IMR-90 (cell line): Measurements from ENCODE around the gene SYCP1. TPM values are rescaled to one million over a fixed set of nuclear protein-coding genes. Genes with fewer than 3 reads are reported as not detected.

Experiments used
- ATAC-seq: fragments of 200-7000 bp; cut with Tn5 transposase; 2 replicates; pipeline ENCODE4 v1.9.1; 2020; ENCODE audit warnings: low read depth, mild to moderate bottlenecking, moderate library complexity
- BruUV-seq: library from RNA; stranded (reverse); fragments of 400-500 nt; replicated peaks from 2 replicates; lab custom pipeline; 2021; lab: Mats Ljungman, UMichigan
- CTCF ChIA-PET: fragments of 300-600 bp; formaldehyde crosslinking; extraction: SDS; loops from one replicate; lab custom pipeline; 2021; ENCODE audit warnings: antibody characterized with exemption; lab: Yijun Ruan, JAX
- POLR2A ChIA-PET: fragments of 300-600 bp; sonication (Branson Sonifier 250); formaldehyde crosslinking; loops from one replicate; lab custom pipeline; 2022; ENCODE audit warnings: antibody characterized with exemption; ENCODE audit not compliant: unreplicated experiment; lab: Charles Lee
- DNase-seq: peaks from one replicate; pipeline ENCODE4 v3.0.0; 2013
- H2AFZ ChIP-seq: replicated peaks from 2 replicates; pipeline ENCODE3; 2013; ENCODE audit warnings: low read length, mild to moderate bottlenecking; ENCODE audit not compliant: poor library complexity
- H2AK5ac ChIP-seq: 2 replicates; pipeline ENCODE4 v1.6.1; 2013; ENCODE audit warnings: low read depth, low read length, inconsistent platforms
- H2AK9ac ChIP-seq: replicated peaks from 2 replicates; pipeline ENCODE3; 2013; ENCODE audit warnings: mild to moderate bottlenecking, low read depth, low read length, moderate library complexity; ENCODE audit not compliant: poor library complexity
- H2BK120ac ChIP-seq: 2 replicates; pipeline ENCODE4 v1.6.1; 2013; ENCODE audit warnings: low read depth, low read length, inconsistent platforms
- H2BK15ac ChIP-seq: 3 replicates; pipeline ENCODE4 v1.6.1; 2013; ENCODE audit warnings: low read depth, low read length, inconsistent platforms
- H2BK20ac ChIP-seq: 2 replicates; pipeline ENCODE4 v1.6.1; 2013; ENCODE audit warnings: low read depth, mild to moderate bottlenecking, inconsistent platforms, low read length, moderate library complexity
- H2BK5ac ChIP-seq: 2 replicates; pipeline ENCODE4 v1.6.1; 2013; ENCODE audit warnings: mild to moderate bottlenecking, low read depth, low read length, inconsistent platforms; ENCODE audit not compliant: poor library complexity, severe bottlenecking
- H3K14ac ChIP-seq: replicated peaks from 2 replicates; pipeline ENCODE4 v1.6.1; 2013; ENCODE audit warnings: low read depth, low read length, inconsistent platforms
- H3K18ac ChIP-seq: 2 replicates; pipeline ENCODE4 v1.6.1; 2013; ENCODE audit warnings: low read depth, low read length, control low read depth
- H3K23ac ChIP-seq: 2 replicates; pipeline ENCODE4 v1.6.1; 2013; ENCODE audit warnings: low read depth, low read length, inconsistent platforms
- H3K27ac ChIP-seq: 2 replicates; pipeline ENCODE4 v1.5.1; 2013; ENCODE audit warnings: mild to moderate bottlenecking, control low read depth, low read length; ENCODE audit not compliant: insufficient read depth
- H3K27me3 ChIP-seq: 2 replicates; pipeline ENCODE4 v1.6.1; 2013; ENCODE audit warnings: low read length; ENCODE audit not compliant: control insufficient read depth, insufficient read depth
- H3K36me3 ChIP-seq: 2 replicates; pipeline ENCODE4 v1.6.1; 2013; ENCODE audit warnings: low read length, mixed read lengths; ENCODE audit not compliant: control insufficient read depth, insufficient read depth
- H3K4ac ChIP-seq: 2 replicates; pipeline ENCODE4 v1.6.1; 2013; ENCODE audit warnings: low read depth, low read length, inconsistent platforms
- H3K4me1 ChIP-seq: 2 replicates; pipeline ENCODE4 v1.6.1; 2013; ENCODE audit warnings: low read length, mixed read lengths; ENCODE audit not compliant: control insufficient read depth, insufficient read depth
- H3K4me2 ChIP-seq: 2 replicates; pipeline ENCODE4 v1.6.1; 2013; ENCODE audit warnings: low read depth, mild to moderate bottlenecking, control low read depth, low read length, moderate library complexity
- H3K4me3 ChIP-seq: 2 replicates; pipeline ENCODE4 v1.5.1; 2013; ENCODE audit warnings: low read depth, mild to moderate bottlenecking, control low read depth, low read length, moderate library complexity; ENCODE audit not compliant: insufficient read depth
- H3K56ac ChIP-seq: 2 replicates; pipeline ENCODE4 v1.6.1; 2013; ENCODE audit warnings: low read length, inconsistent platforms; ENCODE audit not compliant: insufficient read depth; ENCODE audit errors: extremely low read depth
- H3K79me1 ChIP-seq, 2 experiments: 2 replicates each; pipeline ENCODE4 v1.6.1; 2013; ENCODE audit warnings: low read length in 2 of 2, inconsistent platforms in 1 of 2, low read depth in 1 of 2
- H3K9ac ChIP-seq: 2 replicates; pipeline ENCODE4 v1.6.1; 2013; ENCODE audit warnings: low read depth, low read length, control low read depth
- H3K9me1 ChIP-seq: 2 replicates; pipeline ENCODE4 v1.6.1; 2013; ENCODE audit warnings: low read length, inconsistent platforms; ENCODE audit not compliant: insufficient read depth
- H3K9me3 ChIP-seq: 2 replicates; pipeline ENCODE4 v1.6.1; 2013; ENCODE audit warnings: low read length; ENCODE audit not compliant: control insufficient read depth, insufficient read depth
- H4K20me1 ChIP-seq: 2 replicates; pipeline ENCODE4 v1.6.1; 2013; ENCODE audit warnings: low read length, inconsistent platforms; ENCODE audit not compliant: insufficient read depth
- H4K5ac ChIP-seq: 2 replicates; pipeline ENCODE4 v1.6.1; 2013; ENCODE audit warnings: mild to moderate bottlenecking, low read depth, low read length, control low read depth
- H4K8ac ChIP-seq, 2 experiments: 2 replicates each; pipeline ENCODE4 v1.6.1; 2013; ENCODE audit warnings: low read depth in 2 of 2, low read length in 2 of 2, control low read depth in 1 of 2, inconsistent platforms in 1 of 2
- H4K91ac ChIP-seq: 2 replicates; pipeline ENCODE4 v1.6.1; 2013; ENCODE audit warnings: low read depth, low read length, inconsistent platforms; ENCODE audit not compliant: insufficient read depth
- CHD1 ChIP-seq: IDR thresholded peaks from 2 replicates; pipeline ENCODE4 v1.6.1; 2012; ENCODE audit warnings: low read depth, low read length, improper control_type of control experiment
- ELK1 ChIP-seq: fragments of 150-350 bp; IDR thresholded peaks from 2 replicates; pipeline ENCODE4 v1.6.1; 2016; ENCODE audit warnings: low read depth, mild to moderate bottlenecking, low read length, moderate library complexity, borderline replicate concordance
- FOS ChIP-seq: fragments of 150-350 bp; IDR thresholded peaks from 2 replicates; pipeline ENCODE4 v1.6.1; 2016; ENCODE audit warnings: low read depth, low read length
- MXI1 ChIP-seq: IDR thresholded peaks from 2 replicates; pipeline ENCODE4 v1.6.1; 2012; ENCODE audit warnings: low read depth, mild to moderate bottlenecking, low read length, moderate library complexity, borderline replicate concordance
- NFE2L2 ChIP-seq: fragments of 150-350 bp; IDR thresholded peaks from 2 replicates; pipeline ENCODE4 v1.6.1; 2016; ENCODE audit warnings: low read depth, mild to moderate bottlenecking, low read length
- POLR2A ChIP-seq: IDR thresholded peaks from 2 replicates; pipeline ENCODE4 v1.6.1; 2012; ENCODE audit warnings: mild to moderate bottlenecking, low read depth, low read length
- RAD21 ChIP-seq: IDR thresholded peaks from 2 replicates; pipeline ENCODE4 v1.6.1; 2012; ENCODE audit warnings: low read length, improper control_type of control experiment
- WGBS, 2 experiments: methylation state at CpG; one replicate each; pipeline versions ENCODE4 v1.1.5 to v1.1.7; 2013; ENCODE audit warnings: missing lambda C conversion rate in 2 of 2; ENCODE audit not compliant: insufficient read length in 1 of 2; ENCODE audit errors: extremely low coverage in 2 of 2; 5-methylcytosine and 5-hydroxymethylcytosine counted together
- dilution Hi-C: fragments of 300-500 bp; cut with HindIII; formaldehyde crosslinking; loops from one replicate; pipeline ENCODE4 v1.14.3; 2018; ENCODE audit warnings: low sequenced_read_pairs; ENCODE audit not compliant: unreplicated experiment
- in situ Hi-C: fragments of 300-500 bp; cut with MboI; formaldehyde crosslinking; loops from 3 replicates; pipeline ENCODE4 v1.14.3; 2019; ENCODE audit warnings: low sequenced_read_pairs, inconsistent platforms, mixed read lengths
- intact Hi-C: fragments of 100-400 bp; cut with micrococcal nuclease; formaldehyde crosslinking; loops from 2 replicates; pipeline ENCODE4 v1.10.0; 2022
- polyA plus RNA-seq, 3 experiments: library from polyadenylated mRNA; depleted of rRNA; stranded (reverse); fragments of >200 nt; gene quantifications; 2 replicates each; pipeline ENCODE4 v1.2.3, GENCODE V29; 2012; ENCODE audit warnings: low replicate concordance in 1 of 3
- total RNA-seq: library from RNA; depleted of rRNA; stranded (reverse); fragments of >200 nt; gene quantifications from 2 replicates; pipeline ENCODE4 v1.2.3, GENCODE V29; 2012

SYCP1 gene
- total and polyA plus RNA-seq, 2 of the 4 experiments (the other 2 are of a cell fraction): not detected

GRCh38 chr1:114892194-114892918 is 37.7 kb downstream of the SYCP1 start:
- Histone ChIP-seq H3K79me1 (no peaks in the 10 kb centered on the region), H3K56ac (no peak overlapping the region), H3K27ac (no peak overlapping the region), H3K36me3 (no peaks in the 10 kb centered on the region), H4K91ac (no peak overlapping the region), H3K4me2 (no peak overlapping the region), H3K23ac (no peak overlapping the region), H3K4ac (no peak overlapping the region), H4K20me1 (no peaks in the 10 kb centered on the region), H2BK20ac (no peak overlapping the region), H3K18ac (no peak overlapping the region), H4K8ac (no peak overlapping the region), H3K9me3 (no peaks in the 10 kb centered on the region), H2AFZ (peak overlapping the region; percentile 58), H4K5ac (no peak overlapping the region), H3K4me1 (no peaks in the 10 kb centered on the region), H3K9me1 (no peaks in the 10 kb centered on the region), H2BK120ac (no peak overlapping the region), H3K27me3 (no peaks in the 10 kb centered on the region), H2AK9ac (peak overlapping the region; percentile 65), H2AK5ac (no peak overlapping the region), H3K9ac (no peak overlapping the region), H2BK5ac (no peak overlapping the region), H3K14ac (no peak overlapping the region), H2BK15ac (no peak overlapping the region), H3K4me3 (no peak overlapping the region)
- intact Hi-C loops (no loop called here), dilution Hi-C loops (no loop called here), in situ Hi-C loops (no loop called here)
- ATAC-seq (no peak), DNase-seq (no peak)
- ChIA-PET CTCF (no interaction called here), POLR2A (no interaction called here)
- no TSS peak for BruUV-seq
- WGBS, 2 experiments: 20% methylated on average over 1 of the region's 11 CpGs; no CpG with 5 or more reads in 1 of the 2 experiments
- TF ChIP-seq CHD1: no peak
- TF ChIP-seq MXI1: no peak
- TF ChIP-seq POLR2A: no peak
- TF ChIP-seq NFE2L2: no peak
- TF ChIP-seq ELK1: no peak
- TF ChIP-seq FOS: no peak
- no peak for TF ChIP-seq RAD21
